VCaP (cell line): ENCODE measurements around the gene PRKCD.
A peak's percentile ranks its signal among the peaks of the same experiment; 100 is the strongest.

ENCODE experiments used
- H3K27ac ChIP-seq: fragments of 450-650 bp; 2 replicates; pipeline ENCODE4 v1.5.1; 2017
- TF ChIP-seq, protein P1 (sequence below): fragments of 450-650 bp; conservative IDR thresholded peaks from 2 replicates; pipeline ENCODE4 v1.5.1; 2017; ENCODE audit warnings: mild to moderate bottlenecking, moderate library complexity

Gene PRKCD

DNA sequence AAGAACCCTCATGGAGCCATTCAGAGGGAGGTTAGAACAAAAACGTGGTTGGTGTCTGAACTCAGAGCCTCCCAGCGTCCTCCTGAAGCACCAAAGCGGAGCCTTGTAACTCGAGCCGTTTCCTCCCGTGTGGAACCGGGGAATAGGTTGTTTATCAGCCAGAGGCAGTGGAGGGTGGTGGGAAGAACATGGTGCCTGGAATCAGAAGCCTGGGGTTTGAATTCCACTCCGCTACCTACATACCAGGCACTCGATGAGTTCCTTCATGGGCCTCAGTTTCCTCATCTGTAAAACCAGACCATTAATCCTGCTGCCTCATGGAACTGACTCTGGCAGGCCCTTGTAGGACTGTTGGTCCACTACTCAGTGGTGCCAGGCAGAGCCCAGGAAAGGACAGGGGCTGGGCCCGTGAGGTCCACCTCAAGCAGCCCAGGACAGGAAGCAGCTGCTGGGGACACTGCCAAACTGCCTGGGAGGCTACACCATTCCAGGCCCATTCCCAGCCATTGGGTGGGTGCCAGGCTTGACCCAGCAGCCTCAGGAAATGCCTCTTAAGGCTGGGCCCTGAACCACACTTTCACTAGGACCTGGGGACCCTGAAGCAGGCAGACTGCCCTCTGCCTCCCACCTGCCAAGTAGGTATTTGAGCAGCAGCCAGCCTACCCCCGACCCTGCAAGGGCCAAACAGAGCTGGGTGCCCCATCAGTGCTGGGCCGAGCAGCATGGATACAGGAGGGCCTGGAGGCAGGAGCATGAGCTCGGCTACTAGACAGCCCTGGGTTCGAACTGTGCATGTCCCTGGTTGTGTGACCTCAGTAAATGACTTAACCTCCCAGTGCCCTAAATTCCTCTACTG, 33.4 kb downstream of the PRKCD start:
- TF ChIP-seq, protein P1, sequence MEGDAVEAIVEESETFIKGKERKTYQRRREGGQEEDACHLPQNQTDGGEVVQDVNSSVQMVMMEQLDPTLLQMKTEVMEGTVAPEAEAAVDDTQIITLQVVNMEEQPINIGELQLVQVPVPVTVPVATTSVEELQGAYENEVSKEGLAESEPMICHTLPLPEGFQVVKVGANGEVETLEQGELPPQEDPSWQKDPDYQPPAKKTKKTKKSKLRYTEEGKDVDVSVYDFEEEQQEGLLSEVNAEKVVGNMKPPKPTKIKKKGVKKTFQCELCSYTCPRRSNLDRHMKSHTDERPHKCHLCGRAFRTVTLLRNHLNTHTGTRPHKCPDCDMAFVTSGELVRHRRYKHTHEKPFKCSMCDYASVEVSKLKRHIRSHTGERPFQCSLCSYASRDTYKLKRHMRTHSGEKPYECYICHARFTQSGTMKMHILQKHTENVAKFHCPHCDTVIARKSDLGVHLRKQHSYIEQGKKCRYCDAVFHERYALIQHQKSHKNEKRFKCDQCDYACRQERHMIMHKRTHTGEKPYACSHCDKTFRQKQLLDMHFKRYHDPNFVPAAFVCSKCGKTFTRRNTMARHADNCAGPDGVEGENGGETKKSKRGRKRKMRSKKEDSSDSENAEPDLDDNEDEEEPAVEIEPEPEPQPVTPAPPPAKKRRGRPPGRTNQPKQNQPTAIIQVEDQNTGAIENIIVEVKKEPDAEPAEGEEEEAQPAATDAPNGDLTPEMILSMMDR: no peak
- H3K27ac ChIP-seq: peak overlapping the region; percentile 84

DNA sequence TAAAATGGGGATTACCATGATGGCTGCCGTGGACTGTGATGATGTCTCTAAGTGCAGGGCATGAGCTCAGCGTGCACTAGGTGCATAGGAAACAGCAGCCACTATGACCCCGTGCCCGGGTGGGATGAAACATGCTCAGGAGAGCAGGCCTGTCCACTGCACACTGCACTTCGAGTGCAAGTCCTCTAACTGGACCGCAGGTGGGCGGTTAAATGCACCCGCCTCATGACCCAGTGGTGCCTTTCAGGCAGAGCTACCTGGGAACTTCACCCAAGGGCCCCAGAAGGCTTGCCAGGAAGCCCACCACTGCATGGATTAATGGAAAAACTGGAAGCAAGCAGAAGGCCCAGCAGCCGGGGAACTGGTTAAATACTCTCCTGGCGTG, 34.0 kb downstream of the PRKCD start:
- TF ChIP-seq, protein P1: no peak
- H3K27ac ChIP-seq: peak overlapping the region; percentile 84; the same call in 1 of the 2 replicates

DNA sequence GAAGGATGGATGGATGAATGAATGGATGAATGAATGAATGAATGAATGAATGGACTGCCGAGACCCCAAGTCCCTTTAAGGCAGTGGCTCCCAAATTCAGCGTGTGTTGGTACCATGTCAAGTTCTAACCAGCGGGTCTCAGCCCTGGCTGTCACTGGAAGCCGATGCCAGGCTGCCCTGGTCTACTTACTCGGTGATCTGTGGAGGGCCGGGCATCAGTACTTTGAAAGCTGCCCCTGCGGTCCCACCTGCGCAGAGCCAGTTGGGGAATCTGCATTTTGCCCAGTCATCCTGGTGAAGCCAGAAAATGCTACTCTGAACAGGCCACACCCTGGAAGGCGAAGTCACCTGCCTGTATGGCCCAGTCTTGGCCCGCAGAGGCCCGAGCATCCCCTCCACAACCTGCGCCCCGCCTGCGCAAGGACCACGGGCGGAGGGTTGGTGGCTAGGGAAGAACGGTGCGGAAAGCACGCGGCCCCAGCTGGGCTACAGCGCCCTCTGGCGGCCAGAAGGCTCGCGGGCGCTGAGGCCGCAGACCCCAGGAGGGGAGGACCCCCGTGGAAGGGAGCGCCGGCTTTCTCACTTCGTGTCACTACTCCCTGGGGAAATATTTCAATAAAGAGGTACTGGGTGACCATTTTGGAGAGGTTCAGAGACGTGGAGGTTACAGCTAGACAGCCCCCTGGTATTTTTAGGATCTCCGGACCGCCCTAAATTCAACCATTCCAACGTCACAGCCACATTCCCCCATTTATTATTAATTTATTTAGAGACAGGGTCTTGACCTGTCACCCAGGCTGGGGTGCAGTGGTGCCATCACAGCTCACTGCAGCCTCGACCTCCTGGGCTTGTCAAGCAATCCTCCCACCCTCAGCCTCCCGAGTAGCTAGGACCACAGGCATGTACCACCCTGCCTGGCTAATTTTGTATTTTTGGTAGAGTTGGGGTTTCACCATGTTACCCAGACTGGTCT, 34.9 kb downstream of the PRKCD start:
- no peak overlapping the region for H3K27ac ChIP-seq

DNA sequence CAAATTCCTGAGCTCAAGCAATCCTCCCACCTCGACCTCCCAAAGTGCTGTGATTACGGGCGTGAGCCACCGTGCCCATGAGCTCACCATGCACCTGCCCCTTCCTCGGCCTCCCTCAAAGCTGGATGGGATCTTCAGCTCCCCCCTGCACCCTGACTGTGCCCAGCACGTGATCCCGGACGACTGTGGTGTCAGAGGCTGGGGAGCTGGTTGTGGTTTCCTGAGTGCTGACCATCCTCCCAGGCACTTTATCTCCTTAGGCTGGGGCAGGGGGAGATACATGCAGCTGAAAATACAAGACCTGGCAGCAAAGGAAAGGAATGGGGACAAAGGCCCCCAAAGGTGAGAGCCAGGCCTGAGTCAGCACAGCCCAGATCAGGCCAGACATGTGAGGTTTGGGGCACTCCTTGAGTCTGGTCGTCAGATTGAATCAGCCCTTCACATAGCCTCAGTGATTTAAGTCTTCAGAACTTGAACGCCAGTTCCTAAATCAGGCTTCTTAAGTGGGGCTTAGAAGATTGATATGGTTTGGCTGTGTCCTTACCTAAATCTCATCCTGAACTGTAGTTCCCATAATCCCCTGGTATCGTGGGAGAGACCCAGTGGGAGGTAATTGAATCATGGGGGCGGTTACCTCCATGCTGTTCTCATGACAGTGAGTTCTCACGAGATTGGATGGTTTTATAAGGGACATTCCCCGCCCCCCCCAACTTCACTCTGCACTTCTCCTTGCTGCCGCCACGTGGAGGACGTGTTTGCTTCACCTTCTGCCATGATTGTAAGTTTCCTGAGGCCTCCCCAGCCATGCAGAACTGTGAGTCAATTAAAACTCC, 35.8 kb downstream of the PRKCD start:
- TF ChIP-seq, protein P1: no peak
- no peak overlapping the region for H3K27ac ChIP-seq

More for the DNA sequence above, 34.9 kb downstream of the PRKCD start:
- TF ChIP-seq, protein P1: peak; percentile 99

DNA sequence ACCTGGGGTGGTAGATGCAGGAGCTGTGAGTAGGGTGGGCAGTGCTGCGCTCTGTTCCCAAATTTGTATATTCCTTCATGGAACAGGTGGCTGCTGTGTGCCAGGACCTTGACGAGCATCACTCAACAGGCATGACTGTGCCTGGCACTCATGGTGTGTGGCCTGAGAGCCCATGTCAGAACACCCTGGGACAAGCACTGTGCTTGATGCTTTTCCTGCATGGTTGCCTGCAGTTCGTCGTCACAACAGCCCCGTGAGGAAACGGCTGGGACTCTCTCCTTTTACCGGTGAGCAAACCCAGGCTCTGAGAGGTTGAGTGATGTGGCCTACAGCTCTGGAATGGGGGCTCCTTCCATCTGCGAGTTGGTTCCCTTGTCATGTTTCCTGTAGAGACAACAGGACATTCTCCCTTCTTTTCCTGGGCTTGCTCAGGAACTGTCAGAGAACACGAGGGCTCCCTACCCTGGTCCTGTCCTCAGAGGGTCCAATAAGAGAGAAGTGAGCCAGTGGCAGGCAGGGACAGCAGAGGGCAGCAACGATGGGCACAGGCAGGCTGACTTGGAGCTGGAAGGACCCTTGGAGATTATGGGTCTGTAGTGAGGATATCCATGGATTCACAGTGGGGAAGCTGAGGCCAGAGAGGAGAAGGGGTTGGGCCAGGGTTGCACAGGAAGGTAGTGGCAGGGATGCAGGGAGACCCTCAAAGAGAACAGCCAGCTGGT, 37.4 kb downstream of the PRKCD start:
- TF ChIP-seq, protein P1: 0 out of 2 replicates have a peak, but pooled peaks have one; percentile 23
- no peak overlapping the region for H3K27ac ChIP-seq

DNA sequence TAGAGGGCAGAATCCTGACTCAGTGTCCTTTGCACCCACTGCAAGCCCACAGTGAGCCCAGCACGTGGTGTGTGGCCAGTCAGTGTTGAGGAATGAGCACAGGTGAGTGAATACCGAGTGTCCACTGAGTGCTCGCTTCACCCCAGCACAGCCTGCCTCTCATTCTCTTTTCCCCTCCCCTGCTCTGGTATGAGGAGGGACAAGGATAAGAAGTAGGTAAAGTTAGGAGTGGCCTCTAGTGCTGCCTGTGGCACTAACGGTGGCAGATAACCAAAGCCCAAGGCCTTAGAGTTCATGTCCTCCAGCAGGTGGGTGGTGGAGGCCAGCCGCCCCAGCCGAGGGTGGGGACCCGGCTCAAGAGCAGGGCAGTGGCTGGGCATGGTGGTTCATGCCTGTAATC, 38.0 kb downstream of the PRKCD start:
- TF ChIP-seq, protein P1: no peak
- H3K27ac ChIP-seq: no peak overlapping the region
